Suprapubic skin (tissue), 3 donors: ENCODE data around the gene MRPL54.

ENCODE experiments used
- CTCF ChIP-seq, 2 donors: fragments of 200-600 bp in 1 of 2; fragments of 450-650 bp in 1 of 2; sonication (generic) in 1 of 2; IDR thresholded peaks; one replicate each; pipeline ENCODE4 v1.5.1; 2016 to 2019; ENCODE audit warnings: antibody characterized with exemption in 2 of 2, mild to moderate bottlenecking in 1 of 2, moderate library complexity in 1 of 2
- POLR2A ChIP-seq, 2 donors: fragments of 450-650 bp; IDR thresholded peaks; one replicate each; pipeline ENCODE4 v1.6.1; 2017; ENCODE audit warnings: antibody characterized with exemption in 2 of 2, mild to moderate bottlenecking in 2 of 2, moderate library complexity in 2 of 2

- TF ChIP-seq CTCF (IDR thresholded peaks at IDR 0.05) (no peak), POLR2A (IDR thresholded peaks at IDR 0.05) (no peak)
Measured at GRCh38 chr19:3743486-3743885, 19.0 kb upstream of the MRPL54 start.
